ENCODE data around the gene ITPR1. TPM values are rescaled to one million over a fixed set of nuclear protein-coding genes. Genes with fewer than 3 reads are reported as not detected.

The ITPR1 gene
- total and polyA plus RNA-seq, 8 donors: 34.8 to 57.3 (median 42.0) TPM

DNA sequence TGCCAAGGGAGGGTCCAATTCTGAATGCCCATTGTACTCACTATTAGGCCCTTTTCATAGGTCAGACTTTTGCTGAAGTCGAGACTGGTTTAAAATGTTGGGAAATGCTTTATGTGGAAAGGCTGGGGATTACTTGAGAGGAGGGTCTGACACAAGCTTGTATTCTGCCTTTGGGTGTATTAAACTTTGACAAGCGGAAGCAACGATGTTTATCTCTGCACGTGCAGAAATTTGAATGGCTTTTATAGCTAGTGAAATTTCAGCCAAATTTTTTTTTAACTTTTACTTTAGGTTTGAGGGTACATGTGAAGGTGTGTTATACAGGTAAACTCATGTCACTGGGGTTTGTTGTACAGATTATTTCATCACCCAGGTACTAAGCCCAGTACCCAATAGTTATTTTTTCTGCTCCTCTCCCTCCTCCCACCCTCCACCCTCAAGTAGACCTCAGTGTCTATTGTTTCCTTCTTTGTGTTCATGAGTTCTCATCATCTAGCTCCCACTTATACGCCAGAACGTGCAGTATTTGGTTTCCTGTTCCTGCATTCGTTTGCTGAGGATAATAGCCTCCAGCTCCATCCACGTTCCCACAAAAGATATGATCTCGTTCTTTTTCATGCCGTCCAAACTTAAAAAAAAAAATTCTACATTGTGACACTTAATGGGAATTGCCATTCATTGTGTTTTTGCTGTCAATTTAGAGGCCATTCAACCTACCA lies 263.1 kb downstream of the ITPR1 start:
- H3K4me3 ChIP-seq: no peak overlapping the region
- no peaks in the 10 kb centered on the region for H3K36me3 ChIP-seq
- H3K27me3 ChIP-seq: no peaks in the 10 kb centered on the region
- intact Hi-C loops (cut with DNase I): no loop called here
- TF ChIP-seq, protein P1, sequence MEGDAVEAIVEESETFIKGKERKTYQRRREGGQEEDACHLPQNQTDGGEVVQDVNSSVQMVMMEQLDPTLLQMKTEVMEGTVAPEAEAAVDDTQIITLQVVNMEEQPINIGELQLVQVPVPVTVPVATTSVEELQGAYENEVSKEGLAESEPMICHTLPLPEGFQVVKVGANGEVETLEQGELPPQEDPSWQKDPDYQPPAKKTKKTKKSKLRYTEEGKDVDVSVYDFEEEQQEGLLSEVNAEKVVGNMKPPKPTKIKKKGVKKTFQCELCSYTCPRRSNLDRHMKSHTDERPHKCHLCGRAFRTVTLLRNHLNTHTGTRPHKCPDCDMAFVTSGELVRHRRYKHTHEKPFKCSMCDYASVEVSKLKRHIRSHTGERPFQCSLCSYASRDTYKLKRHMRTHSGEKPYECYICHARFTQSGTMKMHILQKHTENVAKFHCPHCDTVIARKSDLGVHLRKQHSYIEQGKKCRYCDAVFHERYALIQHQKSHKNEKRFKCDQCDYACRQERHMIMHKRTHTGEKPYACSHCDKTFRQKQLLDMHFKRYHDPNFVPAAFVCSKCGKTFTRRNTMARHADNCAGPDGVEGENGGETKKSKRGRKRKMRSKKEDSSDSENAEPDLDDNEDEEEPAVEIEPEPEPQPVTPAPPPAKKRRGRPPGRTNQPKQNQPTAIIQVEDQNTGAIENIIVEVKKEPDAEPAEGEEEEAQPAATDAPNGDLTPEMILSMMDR (IDR thresholded peaks at IDR 0.05): no peak
- DNase-seq: no peak
- ATAC-seq: no peak
- H3K9me3 ChIP-seq: no peaks in the 10 kb centered on the region
- H3K27ac ChIP-seq: no peak overlapping the region
- peaks cover 3 to 34% of the 10 kb centered on the region in 2 donors for H3K4me1 ChIP-seq

DNA sequence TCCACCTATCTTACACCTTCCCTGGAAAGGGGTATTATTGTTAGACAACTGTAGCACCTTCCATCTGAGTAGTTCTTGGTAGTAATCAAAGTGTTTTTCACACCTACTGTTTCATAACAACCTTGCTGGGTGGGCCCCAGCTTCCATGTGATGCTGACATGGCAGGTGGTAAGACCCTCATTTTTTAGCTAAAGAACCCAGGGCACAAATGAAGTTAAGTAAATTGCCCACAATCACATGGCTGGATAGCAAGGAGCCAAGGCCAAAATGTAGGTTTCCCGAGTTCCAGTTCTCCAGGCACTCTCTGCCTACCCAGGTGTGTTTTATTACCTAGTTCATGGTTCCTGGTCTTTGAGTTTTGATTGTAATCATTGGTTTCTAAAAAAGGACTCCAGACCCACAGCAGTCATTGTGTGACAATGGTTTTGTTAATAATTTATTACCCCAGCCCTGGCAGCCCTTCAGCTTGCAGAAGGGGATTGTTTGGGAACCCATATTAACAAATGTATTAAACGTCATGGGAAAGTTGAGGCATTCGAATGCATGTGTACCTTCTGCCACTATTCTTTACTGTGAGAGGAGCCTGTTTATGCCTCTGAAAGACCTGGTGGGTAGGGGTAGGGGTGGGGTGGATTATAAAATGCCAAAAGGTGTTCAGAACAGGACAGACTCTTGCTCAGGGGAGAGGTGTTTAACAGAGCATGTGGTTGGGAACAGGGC lies 263.9 kb downstream of the ITPR1 start:
- ATAC-seq (no peak), DNase-seq (no peak)
- H3K9me3 ChIP-seq: no peaks in the 10 kb centered on the region
- intact Hi-C loops (cut with DNase I): no loop called here
- H3K4me3 ChIP-seq: no peak overlapping the region
- peaks cover 0 to 26% of the 10 kb centered on the region in 2 donors for H3K4me1 ChIP-seq
- TF ChIP-seq, protein P1 (IDR thresholded peaks at IDR 0.05): no peak
- H3K27ac ChIP-seq: no peak overlapping the region
- no peaks in the 10 kb centered on the region for H3K36me3 ChIP-seq
- H3K27me3 ChIP-seq: no peaks in the 10 kb centered on the region

DNA sequence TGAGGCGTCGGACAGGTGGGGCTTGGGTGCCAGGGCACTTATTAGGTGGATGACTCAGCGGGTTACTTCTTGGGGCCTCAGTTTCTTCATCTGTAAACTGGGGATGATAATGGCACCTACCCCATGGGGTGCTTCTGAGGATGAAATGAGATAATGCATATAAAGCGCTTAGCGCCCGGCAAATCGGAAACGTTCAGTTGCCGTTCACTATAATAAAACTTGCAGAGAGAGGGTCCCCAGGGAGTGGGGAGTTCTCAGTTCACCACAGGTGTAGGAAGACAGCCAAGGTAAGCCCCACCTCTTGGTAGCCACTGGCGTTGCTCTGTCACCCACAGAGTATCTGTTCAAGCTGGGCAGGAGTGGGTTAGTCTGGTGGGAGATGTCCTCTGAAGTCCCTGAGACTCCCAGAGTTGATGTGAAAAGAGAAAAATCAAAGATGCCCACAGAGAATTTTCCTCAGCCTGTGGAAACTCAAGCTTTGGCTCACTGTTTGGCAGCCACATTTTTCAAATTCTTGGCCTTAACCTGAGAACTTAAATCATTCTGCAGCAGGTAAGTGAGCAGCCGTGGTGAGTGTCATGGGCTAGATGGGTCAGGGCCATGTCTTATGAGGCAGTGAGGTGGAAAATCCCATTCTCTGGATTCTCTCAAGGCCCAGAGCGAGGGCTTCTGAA lies 264.6 kb downstream of the ITPR1 start:
- TF ChIP-seq, protein P1 (IDR thresholded peaks at IDR 0.05): no peak
- H3K27me3 ChIP-seq: no peaks in the 10 kb centered on the region

DNA sequence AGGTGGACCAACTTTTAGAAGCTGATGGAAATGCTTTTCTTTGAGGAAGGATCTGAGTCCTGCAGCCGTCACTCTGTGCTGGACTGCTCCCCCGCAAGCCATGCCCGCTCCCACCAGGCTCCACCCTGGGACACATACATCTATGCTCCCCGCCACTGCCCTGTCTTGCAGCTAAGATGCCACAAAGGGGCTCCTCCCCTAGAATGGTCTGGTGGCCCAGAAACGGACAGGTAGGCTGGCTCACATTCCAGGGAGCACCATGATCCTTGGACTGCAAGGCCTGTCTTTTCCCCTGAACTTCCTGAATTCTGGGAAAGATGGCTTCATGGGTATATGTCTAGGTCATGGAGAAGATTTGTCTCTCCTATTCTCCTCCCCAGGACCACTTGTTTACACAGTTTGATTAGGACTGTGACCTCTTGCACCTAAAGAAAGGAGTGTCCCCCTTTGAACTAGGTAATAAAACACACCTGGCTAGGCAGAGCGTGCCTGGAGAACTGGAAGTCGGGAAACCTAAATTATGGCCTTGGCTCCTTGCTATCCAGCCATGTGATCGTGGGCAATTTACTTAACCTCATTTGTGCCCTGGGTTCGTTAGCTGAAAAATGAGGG lies 265.2 kb downstream of the ITPR1 start:
- DNase-seq (no peak), ATAC-seq (no peak)
- TF ChIP-seq, protein P1 (IDR thresholded peaks at IDR 0.05): no peak
- Histone ChIP-seq H3K9me3 (no peaks in the 10 kb centered on the region), H3K4me1 (peaks cover 0 to 20% of the 10 kb centered on the region in 2 donors), H3K27me3 (no peaks in the 10 kb centered on the region), H3K4me3 (no peak overlapping the region), H3K27ac (no peak overlapping the region), H3K36me3 (no peaks in the 10 kb centered on the region)
- intact Hi-C loops (cut with DNase I): no loop called here

More for the DNA sequence above, 264.6 kb downstream of the ITPR1 start:
- Histone ChIP-seq H3K27ac (no peak overlapping the region), H3K4me1 (peaks cover 0 to 20% of the 10 kb centered on the region in 2 donors), H3K4me3 (no peak overlapping the region), H3K36me3 (no peaks in the 10 kb centered on the region), H3K9me3 (no peaks in the 10 kb centered on the region)
- intact Hi-C loops (cut with DNase I): no loop called here
- ATAC-seq (no peak), DNase-seq (no peak)

All from left lung (tissue), 10 donors.